ENCODE data around the gene UBE2K.
"Not testable (repeated sequence)": the region's sequence is repeated elsewhere in the genome, so short reads cannot be mapped to it uniquely, and the experiment has no call there.

The UBE2K gene

GRCh38 chr4:39731908-39732307 is 34.0 kb downstream of the UBE2K start:
- DNase-seq: no peak

GRCh38 chr4:39732728-39733127 is 34.8 kb downstream of the UBE2K start:
- DNase-seq: no peak

DNA sequence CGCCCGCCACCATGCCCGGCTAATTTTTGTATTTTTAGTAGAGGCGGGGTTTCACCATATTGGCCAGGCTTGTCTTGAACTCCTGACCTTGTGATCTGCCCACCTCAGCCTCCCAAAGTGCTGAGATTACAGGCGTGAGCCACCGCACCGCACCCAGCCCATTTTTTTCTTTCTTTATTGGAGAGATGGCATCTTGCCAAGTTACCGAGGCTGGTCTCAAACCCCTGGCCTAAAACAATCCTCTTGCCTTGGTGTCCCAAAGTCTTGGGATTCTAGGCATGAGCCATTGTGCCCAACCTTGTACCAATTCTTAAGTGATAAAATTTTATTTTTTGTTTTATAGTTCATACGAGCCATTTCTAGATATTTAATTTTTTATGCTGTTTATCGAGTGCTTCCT is 41.7 kb downstream of the UBE2K start:
- DNase-seq: not testable (repeated sequence)

- no peak for DNase-seq
Measured at GRCh38 chr4:39741401-39741800, 43.5 kb downstream of the UBE2K start.

DNA sequence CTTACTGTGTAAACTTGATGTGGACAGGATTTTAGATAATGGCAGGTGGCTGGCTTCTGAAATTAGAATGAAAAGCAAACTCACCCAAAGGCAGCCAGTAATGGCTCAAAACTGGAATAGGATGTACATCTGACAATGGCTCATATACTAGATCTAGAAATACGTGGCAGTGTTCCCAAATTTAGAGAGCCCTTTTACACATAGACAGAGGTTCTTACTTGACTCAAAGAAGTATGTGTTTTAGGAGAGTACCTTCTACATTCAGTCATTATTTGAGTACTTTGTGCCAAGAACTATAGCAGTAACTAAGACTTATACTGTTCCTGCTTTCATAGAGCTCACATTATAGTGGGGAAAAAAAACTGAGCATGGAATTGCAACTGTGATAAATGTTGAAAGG is 48.0 kb downstream of the UBE2K start:
- DNase-seq: no peak

GRCh38 chr4:39750216-39750615 is 52.3 kb downstream of the UBE2K start:
- DNase-seq: no peak

DNA sequence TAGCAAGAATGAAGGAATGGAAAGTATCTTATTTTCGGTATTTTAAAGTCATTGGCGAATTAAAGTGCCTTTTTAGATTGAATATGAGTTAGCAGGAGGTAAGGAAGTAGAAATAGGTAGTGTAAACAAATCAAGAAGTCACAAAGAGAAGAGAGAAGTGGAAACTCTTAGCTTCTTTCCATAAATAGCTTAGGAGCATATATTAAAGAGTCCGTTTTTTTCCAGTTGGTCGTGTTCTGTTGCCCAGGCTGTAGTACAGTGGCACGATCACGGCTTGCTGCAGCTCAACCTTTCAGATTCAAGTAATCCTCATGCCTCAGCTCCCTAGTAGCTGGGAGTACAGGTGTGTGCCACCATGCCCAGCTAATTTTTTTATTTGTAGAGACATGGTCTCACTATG is 56.4 kb downstream of the UBE2K start:
- no peak for DNase-seq

GRCh38 chr4:39756159-39756558 is 58.2 kb downstream of the UBE2K start:
- DNase-seq: no peak

DNA sequence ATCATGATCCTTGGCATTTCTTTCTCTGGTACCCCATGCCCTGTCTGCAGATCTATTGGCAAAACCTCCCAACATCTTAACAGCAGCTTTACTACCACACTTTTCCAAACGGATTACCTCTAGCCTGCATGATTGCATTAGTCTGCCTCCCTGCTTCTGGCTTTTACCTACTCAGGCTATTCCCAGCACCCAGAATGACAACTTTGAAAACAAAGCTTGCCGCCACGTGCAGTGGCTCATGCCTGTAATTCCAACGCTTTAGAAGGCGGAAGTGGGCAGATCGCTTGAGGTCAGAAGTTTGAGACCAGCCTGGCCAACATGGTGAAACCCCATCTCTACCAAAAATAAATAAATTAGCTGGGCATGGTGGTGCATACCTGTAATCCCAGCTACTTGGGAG is 60.2 kb downstream of the UBE2K start:
- no peak for DNase-seq

DNA sequence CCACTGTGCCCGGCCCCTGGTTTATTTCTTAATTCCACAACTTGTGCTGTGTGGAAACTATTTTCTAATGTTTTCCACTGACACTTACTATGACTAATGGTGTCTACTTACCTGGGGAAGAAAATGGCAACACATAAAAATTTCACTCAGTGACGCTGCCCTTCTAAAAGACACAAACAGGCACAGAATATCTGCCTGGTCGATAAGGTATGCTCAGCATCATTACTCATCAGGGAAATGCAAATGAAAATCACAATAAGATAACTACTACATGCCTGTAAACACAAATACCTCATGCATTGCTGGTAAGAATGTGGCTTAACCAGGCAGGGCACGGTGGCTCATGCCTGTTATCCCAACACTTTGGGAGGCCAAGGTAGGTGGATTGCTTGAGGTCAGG is 61.6 kb downstream of the UBE2K start:
- no peak for DNase-seq

- no peak for DNase-seq
Measured at GRCh38 chr4:39761005-39761667, 63.2 kb downstream of the UBE2K start.

DNA sequence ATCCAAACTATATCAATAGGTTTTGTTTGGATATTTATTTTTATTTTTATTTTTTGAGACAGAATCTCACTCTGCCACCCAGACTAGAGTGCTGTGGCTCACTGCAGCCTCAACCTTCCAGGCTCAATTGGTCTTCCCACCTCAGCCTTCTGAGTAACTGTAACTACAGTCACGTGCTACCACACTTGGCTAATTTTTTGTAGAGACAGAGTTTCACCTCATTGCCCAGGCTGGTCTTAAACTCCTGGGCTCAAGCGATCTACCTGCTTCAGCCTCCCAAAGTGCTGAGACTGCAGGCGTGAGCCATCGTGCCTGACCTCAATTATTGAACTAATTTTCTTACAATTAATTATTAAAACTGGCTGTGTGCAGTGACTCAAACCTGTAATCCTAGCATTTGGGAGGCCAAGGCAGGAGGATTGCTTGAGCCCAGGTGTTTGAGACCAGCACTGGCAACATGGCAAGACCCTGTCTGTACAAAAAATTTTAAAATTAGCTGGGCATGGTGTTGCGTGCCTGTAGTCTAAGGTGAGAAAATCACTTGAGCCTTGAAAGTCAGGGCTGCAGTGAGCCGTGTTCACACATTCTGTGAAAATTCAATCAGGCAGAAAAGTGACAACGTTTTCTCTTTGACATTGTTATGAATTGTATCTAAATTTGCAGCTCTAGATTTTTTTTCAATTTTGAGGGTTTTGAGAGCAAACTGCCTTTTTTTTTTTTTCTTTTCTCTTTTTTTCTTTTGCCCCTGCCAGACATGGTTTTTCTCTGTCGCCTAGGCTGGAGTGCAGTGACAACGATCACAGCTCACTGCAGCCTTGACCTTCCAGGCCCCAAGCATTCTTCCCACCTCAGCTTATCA is 66.0 kb downstream of the UBE2K start:
- no peak for DNase-seq

- no peak for DNase-seq
Measured at GRCh38 chr4:39770005-39770404, 72.1 kb downstream of the UBE2K start.

DNA sequence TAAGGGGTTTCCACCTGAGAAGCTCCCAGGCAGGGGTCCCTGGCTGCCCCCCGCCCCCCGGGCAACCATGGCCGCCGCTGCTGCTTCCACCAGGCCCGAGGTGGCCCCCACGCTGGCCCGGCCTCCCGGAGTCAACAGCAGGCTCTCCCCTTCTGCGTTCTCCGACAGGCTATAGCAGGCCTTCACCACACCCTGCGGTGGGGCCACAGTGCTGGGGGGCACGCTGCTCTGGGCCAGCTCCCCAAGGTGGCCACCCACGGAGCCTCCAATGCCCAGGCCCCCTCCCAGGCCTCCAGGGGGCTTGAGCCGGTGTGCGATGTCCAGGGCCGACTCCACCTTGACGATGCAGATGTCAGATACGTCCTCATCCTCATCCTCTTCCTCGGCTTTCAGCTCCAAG is 72.5 kb downstream of the UBE2K start:
- no peak for DNase-seq

GRCh38 chr4:39770969-39771724 is 73.2 kb downstream of the UBE2K start:
- no peak for DNase-seq

- DNase-seq: not testable (repeated sequence)
Measured at GRCh38 chr4:39781988-39782387, 84.1 kb downstream of the UBE2K start.

- no peak for DNase-seq
Measured at GRCh38 chr4:39785083-39785482, 87.1 kb downstream of the UBE2K start.

- no peak for DNase-seq
Measured at GRCh38 chr4:39786838-39787237, 88.9 kb downstream of the UBE2K start.

- no peak for DNase-seq
Measured at GRCh38 chr4:39792128-39792527, 94.2 kb downstream of the UBE2K start.

DNA sequence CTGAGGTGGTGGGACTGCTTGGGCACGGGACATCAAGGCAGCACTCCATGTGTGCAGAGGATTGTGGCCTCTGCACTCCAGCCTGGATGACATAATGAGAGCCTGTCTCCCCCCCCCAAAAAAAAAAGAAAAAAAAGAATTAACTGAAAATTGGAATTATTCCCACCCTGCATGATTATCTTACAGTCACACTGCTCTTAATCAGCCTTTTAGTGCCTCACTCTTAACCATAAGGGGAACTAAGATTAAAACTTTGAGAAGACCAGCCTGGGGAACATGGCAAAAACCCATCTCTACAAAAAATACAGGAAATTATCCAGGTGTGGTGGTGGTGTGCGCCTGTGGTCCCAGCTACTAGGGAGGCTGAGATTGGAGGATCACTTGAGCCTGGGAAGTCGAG is 94.6 kb downstream of the UBE2K start:
- DNase-seq: no peak

DNA sequence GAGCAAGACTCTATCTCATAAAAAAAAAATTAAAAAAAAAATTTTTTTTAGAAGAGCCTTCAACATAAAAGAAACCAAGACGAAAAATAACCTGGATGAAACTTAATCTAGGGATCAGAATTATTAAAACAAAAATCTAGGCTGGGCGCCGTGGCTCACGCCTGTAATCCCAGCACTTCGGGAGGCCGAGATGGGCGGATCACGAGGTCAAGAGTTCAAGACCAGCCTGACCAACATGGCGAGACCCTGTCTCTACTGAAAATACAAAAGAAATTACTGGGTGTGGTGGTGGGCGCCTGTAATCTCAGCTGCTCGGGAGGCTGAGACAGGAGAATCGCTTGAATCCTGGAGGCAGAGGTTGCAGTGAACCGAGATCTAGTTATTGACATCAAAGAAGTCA is 95.0 kb downstream of the UBE2K start:
- DNase-seq: not testable (repeated sequence)

GRCh38 chr4:39802005-39802404 is 104.1 kb downstream of the UBE2K start:
- no peak for DNase-seq

DNA sequence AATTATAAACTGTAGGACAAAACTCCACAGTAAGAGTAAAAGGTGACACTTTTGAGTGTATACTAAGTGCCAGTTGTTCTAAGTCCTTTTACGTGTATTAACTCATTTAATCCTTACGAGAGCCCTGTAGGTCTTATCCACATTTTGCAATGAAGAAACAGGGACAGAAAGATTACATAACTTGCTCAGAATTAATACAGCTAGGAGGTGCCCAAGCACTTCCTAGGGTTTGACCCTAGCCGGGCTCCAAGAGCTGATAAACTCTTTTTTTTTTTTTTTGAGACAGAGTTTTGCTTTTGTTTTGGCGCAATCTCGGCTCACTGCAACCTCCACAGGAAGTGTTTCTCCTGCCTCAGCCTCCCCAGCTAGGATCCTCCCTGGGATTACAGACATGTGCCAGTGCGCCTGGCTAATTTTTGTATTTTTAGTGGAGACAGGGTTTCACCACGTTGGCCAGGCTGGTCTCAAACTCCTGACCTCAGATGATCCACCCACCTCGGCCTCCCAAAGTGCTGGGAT is 110.4 kb downstream of the UBE2K start:
- no peak for DNase-seq

DNA sequence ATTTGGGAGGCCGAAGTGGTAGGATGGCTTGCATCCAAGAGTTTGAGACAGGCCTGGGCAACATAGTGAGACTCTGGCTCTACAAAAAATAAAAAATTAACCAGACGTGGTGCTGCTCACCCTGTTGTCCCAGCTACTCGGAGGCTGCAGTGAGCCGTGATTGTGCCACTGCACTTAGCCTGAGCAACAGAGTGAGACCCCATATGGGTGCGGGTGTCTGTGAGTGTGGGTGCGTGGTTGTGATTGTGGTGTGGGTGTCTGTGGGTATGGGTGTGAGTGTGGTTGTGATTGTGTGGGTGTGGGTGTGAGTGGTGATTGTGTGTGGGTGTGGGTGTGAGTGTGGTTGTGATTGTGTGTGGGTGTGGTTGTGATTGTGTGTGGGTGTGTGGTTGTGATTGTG is 114.6 kb downstream of the UBE2K start:
- no peak for DNase-seq

Measured in activated naive CD4-positive, alpha-beta T cell (primary cell).